EH (cell line): ENCODE data around the gene SNX5.

Experiments used
- DNase-seq: peaks from one replicate; pipeline ENCODE4 v3.0.0-alpha.2; 2015; ENCODE audit warnings: low read depth

The SNX5 gene

GRCh38 chr20:17916433-17916891, 52.1 kb downstream of the SNX5 start:
- no peak for DNase-seq

GRCh38 chr20:17914957-17915356, 53.6 kb downstream of the SNX5 start:
- DNase-seq: no peak

GRCh38 chr20:17912916-17913315, 55.7 kb downstream of the SNX5 start:
- DNase-seq: peak; percentile 88

- no peak for DNase-seq
Observed at GRCh38 chr20:17911927-17912326, 56.7 kb downstream of the SNX5 start.

GRCh38 chr20:17910828-17911294, 57.7 kb downstream of the SNX5 start:
- peak; percentile 96 for DNase-seq

GRCh38 chr20:17909869-17910321, 58.7 kb downstream of the SNX5 start:
- peak; percentile 69 for DNase-seq

- no peak for DNase-seq
Observed at GRCh38 chr20:17905544-17905943, 63.0 kb downstream of the SNX5 start.

- no peak for DNase-seq
Observed at GRCh38 chr20:17904027-17904426, 64.6 kb downstream of the SNX5 start.

- DNase-seq: no peak
Observed at GRCh38 chr20:17902531-17903083, 66.0 kb downstream of the SNX5 start.

- no peak for DNase-seq
Observed at GRCh38 chr20:17901971-17902370, 66.6 kb downstream of the SNX5 start.

GRCh38 chr20:17898548-17898994, 70.0 kb downstream of the SNX5 start:
- peak; percentile 77 for DNase-seq

GRCh38 chr20:17897566-17898307, 70.9 kb downstream of the SNX5 start:
- DNase-seq: no peak

GRCh38 chr20:17896771-17897369, 71.7 kb downstream of the SNX5 start:
- no peak for DNase-seq

- DNase-seq: peak; percentile 45
Observed at GRCh38 chr20:17896193-17896723, 72.3 kb downstream of the SNX5 start.

- peak; percentile 67 for DNase-seq
Observed at GRCh38 chr20:17895641-17896171, 72.9 kb downstream of the SNX5 start.

- DNase-seq: no peak
Observed at GRCh38 chr20:17893445-17893844, 75.1 kb downstream of the SNX5 start.

- DNase-seq: peak; percentile 33
Observed at GRCh38 chr20:17892189-17892938, 76.2 kb downstream of the SNX5 start.
